ENCODE data around the gene AOPEP.
A peak's percentile ranks its signal among the peaks of the same experiment; 100 is the strongest.

AOPEP gene

GRCh38 chr9:95085036-95085770, 358.7 kb downstream of the AOPEP start:
- DNase-seq (ENCODE audit: extremely low read depth, insufficient read length) = no peak
- Histone ChIP-seq H3K4me3 (replicated peaks; ENCODE audit: low read depth, low read length) (no peak overlapping the region), H3K36me3 (ENCODE audit: control insufficient read depth, insufficient read depth, low read length) (peaks cover 4% of the 10 kb centered on the region), H3K27me3 (replicated peaks; ENCODE audit: control insufficient read depth, insufficient read depth, low read length) (no peaks in the 10 kb centered on the region)
- no peak for TF ChIP-seq CTCF (IDR thresholded peaks at IDR 0.05; ENCODE audit: insufficient read depth, low read length, poor library complexity, severe bottlenecking)

- Histone ChIP-seq H3K27me3 (replicated peaks; ENCODE audit: control insufficient read depth, insufficient read depth, low read length) (no peaks in the 10 kb centered on the region), H3K36me3 (ENCODE audit: control insufficient read depth, insufficient read depth, low read length) (peaks cover 4% of the 10 kb centered on the region), H3K4me3 (replicated peaks; ENCODE audit: low read depth, low read length) (no peak overlapping the region)
- DNase-seq (ENCODE audit: extremely low read depth, insufficient read length) = no peak
- TF ChIP-seq CTCF (IDR thresholded peaks at IDR 0.05; ENCODE audit: insufficient read depth, low read length, poor library complexity, severe bottlenecking) = no peak
Measured at GRCh38 chr9:95085861-95086563, 359.5 kb downstream of the AOPEP start.

- Histone ChIP-seq H3K27me3 (replicated peaks; ENCODE audit: control insufficient read depth, insufficient read depth, low read length) (no peaks in the 10 kb centered on the region), H3K4me3 (replicated peaks; ENCODE audit: low read depth, low read length) (no peak overlapping the region), H3K36me3 (ENCODE audit: control insufficient read depth, insufficient read depth, low read length) (peaks cover 2% of the 10 kb centered on the region)
- no peak for DNase-seq (ENCODE audit: extremely low read depth, insufficient read length)
- no peak for TF ChIP-seq CTCF (IDR thresholded peaks at IDR 0.05; ENCODE audit: insufficient read depth, low read length, poor library complexity, severe bottlenecking)
Measured at GRCh38 chr9:95086564-95086955, 360.1 kb downstream of the AOPEP start.

GRCh38 chr9:95087659-95088242, 361.3 kb downstream of the AOPEP start:
- Histone ChIP-seq H3K4me3 (replicated peaks; ENCODE audit: low read depth, low read length) (no peak overlapping the region), H3K27me3 (replicated peaks; ENCODE audit: control insufficient read depth, insufficient read depth, low read length) (no peaks in the 10 kb centered on the region), H3K36me3 (ENCODE audit: control insufficient read depth, insufficient read depth, low read length) (no peaks in the 10 kb centered on the region; the same call in 1 of the 2 replicates)
- no peak for DNase-seq (ENCODE audit: extremely low read depth, insufficient read length)
- peak; percentile 38 for TF ChIP-seq CTCF (IDR thresholded peaks at IDR 0.05; ENCODE audit: insufficient read depth, low read length, poor library complexity, severe bottlenecking)

GRCh38 chr9:95088421-95089161, 362.1 kb downstream of the AOPEP start:
- TF ChIP-seq CTCF (IDR thresholded peaks at IDR 0.05; ENCODE audit: insufficient read depth, low read length, poor library complexity, severe bottlenecking) = no peak
- Histone ChIP-seq H3K36me3 (ENCODE audit: control insufficient read depth, insufficient read depth, low read length) (no peaks in the 10 kb centered on the region; the same call in 1 of the 2 replicates), H3K27me3 (replicated peaks; ENCODE audit: control insufficient read depth, insufficient read depth, low read length) (no peaks in the 10 kb centered on the region), H3K4me3 (replicated peaks; ENCODE audit: low read depth, low read length) (no peak overlapping the region)
- no peak for DNase-seq (ENCODE audit: extremely low read depth, insufficient read length)

Data from GM06990 (cell line).